ENCODE measurements around the gene CCDC134. TPM values are rescaled to one million over a fixed set of nuclear protein-coding genes. Genes with fewer than 3 reads are reported as not detected.
A peak's percentile ranks its signal among the peaks of the same experiment; 100 is the strongest.

Gene CCDC134
- total and polyA plus RNA-seq, 3 experiments from 2014 or later = 5.5 to 19.9 (median 17.9) TPM

DNA sequence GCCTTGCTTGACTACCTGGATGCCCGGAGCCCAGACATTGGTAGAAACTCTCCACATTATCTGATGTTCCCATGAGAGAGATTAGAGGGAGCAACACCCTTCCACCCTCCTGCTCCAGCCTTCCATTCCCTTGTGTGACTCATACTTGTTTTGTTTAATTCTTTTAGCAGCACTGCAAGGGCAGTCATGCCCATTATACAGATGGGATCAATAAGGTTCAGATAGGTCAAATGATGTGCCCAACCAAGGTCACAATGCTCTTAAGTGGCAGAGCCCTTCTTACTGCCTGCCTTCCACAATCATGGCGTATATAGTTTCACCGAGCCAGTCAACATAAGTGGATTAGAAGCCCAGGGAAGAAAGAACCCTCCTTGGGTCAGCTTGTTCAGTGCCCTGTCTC lies 6.6 kb upstream of the CCDC134 start:
- H3K27me3 ChIP-seq (ENCODE audit: insufficient read depth, low read length, poor library complexity, severe bottlenecking) = no peaks in the 10 kb centered on the region
- H3K9me3 ChIP-seq (ENCODE audit: low read length) = no peaks in the 10 kb centered on the region
- no peak overlapping the region for H3K4me3 Mint-ChIP-seq
- H3K4me1 Mint-ChIP-seq = peaks cover 5 to 19% (median 19%) of the 10 kb centered on the region in 3 donors
- no peaks in the 10 kb centered on the region for H3K9me3 Mint-ChIP-seq
- no peaks in the 10 kb centered on the region for H3K4me1 ChIP-seq (ENCODE audit: insufficient read depth, low read length)
- no peak overlapping the region for H3K4me3 ChIP-seq (ENCODE audit: low read length)
- H3K27ac Mint-ChIP-seq = peak overlapping the region in 3 of 8 donors; percentile 1 to 73 (median 28)
- no peak overlapping the region for H3K27ac ChIP-seq (ENCODE audit: low read depth, low read length)
- no peak for DNase-seq
- peaks cover 20% of the 10 kb centered on the region for H3K36me3 ChIP-seq (ENCODE audit: insufficient read depth, low read length)
- peaks cover 9 to 66% (median 25%) of the 10 kb centered on the region in 3 donors for H3K36me3 Mint-ChIP-seq
- ChIA-PET CTCF (interaction anchor here (1.7 to 2.6 kb wide), 2 partner anchors 12 to 13 kb away, joined by 4 to 8 read pairs; no protein-coding TSS in a partner anchor), POLR2A (no interaction called here)
- H3K27me3 Mint-ChIP-seq = no peaks in the 10 kb centered on the region

DNA sequence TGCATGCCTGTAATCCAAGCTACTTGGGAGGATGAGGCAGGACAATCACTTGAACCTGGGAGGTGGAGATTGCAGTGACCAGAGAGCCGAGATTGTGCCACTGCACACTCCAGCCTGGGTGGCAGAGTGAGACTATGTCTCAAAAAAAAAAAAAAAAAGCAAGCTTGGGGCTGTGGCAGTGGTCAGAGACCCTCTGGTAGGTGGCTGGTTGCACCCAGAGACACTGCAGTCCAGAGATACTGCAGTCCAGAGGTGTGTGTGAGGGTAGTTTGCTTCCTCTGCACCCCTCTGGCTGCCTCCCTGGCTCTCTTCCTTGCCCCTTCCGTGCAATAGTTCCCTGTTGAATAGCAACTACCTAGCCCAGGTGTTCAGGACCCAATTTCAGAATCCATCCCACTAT lies 1.7 kb upstream of the CCDC134 start:
- no peak overlapping the region for H3K4me3 ChIP-seq (ENCODE audit: low read length)
- peaks cover 29% of the 10 kb centered on the region for H3K4me1 ChIP-seq (ENCODE audit: insufficient read depth, low read length)
- no peak for DNase-seq
- Mint-ChIP-seq H3K4me1 (peaks cover 26 to 42% (median 34%) of the 10 kb centered on the region in 3 donors), H3K27ac (peak overlapping the region in 7 of 8 donors; percentile 88 to 99 (median 97)), H3K4me3 (peak overlapping the region in 6 of 7 donors; percentile 65 to 99 (median 91)), H3K36me3 (peaks cover 3 to 51% (median 9%) of the 10 kb centered on the region in 3 donors), H3K9me3 (no peaks in the 10 kb centered on the region), H3K27me3 (no peaks in the 10 kb centered on the region)
- ChIA-PET POLR2A (interaction anchor here (2.5 to 6.5 kb wide), 5 partner anchors 10 to 110 kb away, joined by 11 to 153 read pairs (median 24); partner anchors contain the start of genes SNU13 and SREBF2), CTCF (interaction anchor here (1.2 to 4.2 kb wide), 11 partner anchors 10 to 142 kb away, joined by 3 to 62 read pairs (median 8); no protein-coding TSS in a partner anchor)
- H3K9me3 ChIP-seq (ENCODE audit: low read length) = no peaks in the 10 kb centered on the region
- H3K27ac ChIP-seq (ENCODE audit: low read depth, low read length) = no peak overlapping the region
- H3K36me3 ChIP-seq (ENCODE audit: insufficient read depth, low read length) = peaks cover 15% of the 10 kb centered on the region
- H3K27me3 ChIP-seq (ENCODE audit: insufficient read depth, low read length, poor library complexity, severe bottlenecking) = no peaks in the 10 kb centered on the region

DNA sequence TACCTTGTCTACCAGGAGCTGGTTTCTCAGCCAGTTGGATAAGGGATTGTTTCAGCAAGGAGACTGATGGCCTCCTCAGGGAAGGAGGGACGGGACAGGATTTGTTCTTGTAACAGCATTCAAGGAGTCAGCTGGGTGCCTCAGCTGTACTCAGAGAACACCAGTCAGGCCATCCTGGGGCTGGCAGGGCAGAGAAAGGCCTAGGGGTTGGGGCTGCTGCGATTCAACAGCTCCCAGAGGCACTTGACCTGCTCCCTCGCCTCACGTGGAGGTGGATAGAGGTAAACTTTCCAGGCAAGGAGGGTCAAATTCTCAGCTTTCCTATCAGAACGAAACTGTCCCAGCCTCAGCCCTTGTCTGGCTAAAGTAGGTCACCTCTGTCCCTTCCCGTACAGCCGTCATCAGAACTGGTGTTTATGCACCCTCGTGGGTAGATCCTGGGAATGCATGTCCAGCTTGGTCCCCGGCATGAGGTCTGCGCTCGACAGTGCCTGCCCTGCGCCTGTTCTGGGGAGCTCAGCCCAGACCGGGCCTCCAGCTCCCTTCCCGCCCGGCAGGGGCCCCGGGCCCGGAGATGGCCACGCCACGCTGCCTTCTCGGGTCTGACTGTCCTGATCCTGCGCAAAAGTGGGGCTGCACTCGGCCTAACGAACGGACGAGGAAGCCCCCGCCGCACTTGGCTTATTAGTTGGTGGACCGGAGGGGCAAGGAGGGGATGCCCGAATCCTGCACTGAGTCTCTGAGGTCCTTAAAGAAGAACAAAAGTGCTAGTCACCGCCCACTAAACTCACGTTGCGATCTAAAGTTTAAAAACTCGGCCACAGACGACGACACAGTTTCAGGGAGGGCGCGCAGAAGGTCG lies 762 bp upstream of the CCDC134 start:
- peaks cover 32% of the 10 kb centered on the region for H3K4me1 ChIP-seq (ENCODE audit: insufficient read depth, low read length)
- peak overlapping the region; percentile 89 to 100 (median 98) for H3K27ac Mint-ChIP-seq
- peak in 3 of 5 donors; percentile 5 to 35 (median 23) for DNase-seq
- H3K4me3 Mint-ChIP-seq = peak overlapping the region; percentile 87 to 99 (median 94)
- CTCF ChIA-PET = interaction anchor here (0.8 to 4.2 kb wide), 16 partner anchors 9 to 143 kb away, joined by 3 to 62 read pairs (median 6); partner anchors contain the start of gene SREBF2
- H3K27ac ChIP-seq (ENCODE audit: low read depth, low read length) = peak overlapping the region; percentile 96
- H3K9me3 Mint-ChIP-seq = no peaks in the 10 kb centered on the region
- H3K4me3 ChIP-seq (ENCODE audit: low read length) = peak overlapping the region; percentile 96
- POLR2A ChIA-PET = interaction anchor here (0.7 to 6.5 kb wide), 22 partner anchors 7 to 815 kb away, joined by 3 to 153 read pairs (median 5); partner anchors contain the start of genes CENPM, POLDIP3, SNU13 and SREBF2
- H3K27me3 Mint-ChIP-seq = no peaks in the 10 kb centered on the region
- no peaks in the 10 kb centered on the region for H3K27me3 ChIP-seq (ENCODE audit: insufficient read depth, low read length, poor library complexity, severe bottlenecking)
- H3K4me1 Mint-ChIP-seq = peaks cover 28 to 52% (median 44%) of the 10 kb centered on the region in 3 donors
- H3K9me3 ChIP-seq (ENCODE audit: low read length) = no peaks in the 10 kb centered on the region
- H3K36me3 Mint-ChIP-seq = peaks cover 0 to 41% (median 3%) of the 10 kb centered on the region in 3 donors
- peaks cover 6% of the 10 kb centered on the region for H3K36me3 ChIP-seq (ENCODE audit: insufficient read depth, low read length)

DNA sequence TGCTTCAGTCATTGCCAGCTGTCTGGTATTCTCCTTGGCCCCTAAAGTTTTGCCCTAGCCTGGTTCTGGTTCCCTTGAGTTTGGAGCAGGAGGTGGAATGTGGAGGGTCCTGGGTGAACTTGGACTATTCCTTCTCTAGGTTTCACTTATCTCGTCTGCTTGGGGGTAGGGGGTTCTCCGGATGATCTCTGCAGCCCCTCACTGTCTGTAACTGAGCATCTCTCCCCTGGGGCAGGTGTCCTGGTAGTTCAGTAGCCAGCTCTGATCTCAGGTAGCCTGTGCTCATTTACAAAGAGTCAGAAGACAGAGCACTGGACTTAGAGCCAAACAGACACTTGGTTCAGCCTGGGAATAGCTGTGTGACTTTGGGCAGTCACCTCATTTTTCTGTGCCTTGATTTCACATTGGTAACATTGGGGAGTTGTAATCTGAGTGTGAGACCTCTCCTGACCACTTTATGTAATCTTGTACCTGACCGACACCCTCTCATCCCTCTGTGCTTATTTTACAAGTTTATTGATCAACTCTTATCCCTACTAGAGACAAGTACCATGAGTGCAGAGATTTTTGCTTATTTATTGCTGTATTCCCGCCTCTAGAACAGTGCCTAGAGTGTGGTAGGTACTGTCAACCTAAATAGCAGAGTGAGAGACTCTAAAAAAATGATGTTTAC lies 804 bp downstream of the CCDC134 start:
- H3K27me3 ChIP-seq (ENCODE audit: insufficient read depth, low read length, poor library complexity, severe bottlenecking) = no peaks in the 10 kb centered on the region
- no peaks in the 10 kb centered on the region for H3K9me3 Mint-ChIP-seq
- H3K27me3 Mint-ChIP-seq = no peaks in the 10 kb centered on the region
- H3K36me3 ChIP-seq (ENCODE audit: insufficient read depth, low read length) = no peaks in the 10 kb centered on the region
- H3K4me1 Mint-ChIP-seq = peaks cover 28 to 61% (median 44%) of the 10 kb centered on the region in 3 donors
- H3K4me1 ChIP-seq (ENCODE audit: insufficient read depth, low read length) = peaks cover 33% of the 10 kb centered on the region
- peak overlapping the region; percentile 89 to 100 (median 98) for H3K27ac Mint-ChIP-seq
- peak overlapping the region; percentile 87 to 99 (median 94) for H3K4me3 Mint-ChIP-seq
- no peaks in the 10 kb centered on the region for H3K9me3 ChIP-seq (ENCODE audit: low read length)
- H3K4me3 ChIP-seq (ENCODE audit: low read length) = peak overlapping the region; percentile 96
- ChIA-PET POLR2A (interaction anchor here (0.6 to 6.5 kb wide), 23 partner anchors 9 to 814 kb away, joined by 3 to 153 read pairs (median 6); partner anchors contain the start of genes CENPM, POLDIP3, SMDT1 and SNU13), CTCF (interaction anchor here (1.0 to 4.2 kb wide), 8 partner anchors 14 to 139 kb away, joined by 3 to 62 read pairs (median 14); no protein-coding TSS in a partner anchor)
- H3K27ac ChIP-seq (ENCODE audit: low read depth, low read length) = peak overlapping the region; percentile 96
- DNase-seq = peak in 1 of 5 donors; percentile 9
- peaks cover 0 to 29% (median 0%) of the 10 kb centered on the region in 3 donors for H3K36me3 Mint-ChIP-seq

DNA sequence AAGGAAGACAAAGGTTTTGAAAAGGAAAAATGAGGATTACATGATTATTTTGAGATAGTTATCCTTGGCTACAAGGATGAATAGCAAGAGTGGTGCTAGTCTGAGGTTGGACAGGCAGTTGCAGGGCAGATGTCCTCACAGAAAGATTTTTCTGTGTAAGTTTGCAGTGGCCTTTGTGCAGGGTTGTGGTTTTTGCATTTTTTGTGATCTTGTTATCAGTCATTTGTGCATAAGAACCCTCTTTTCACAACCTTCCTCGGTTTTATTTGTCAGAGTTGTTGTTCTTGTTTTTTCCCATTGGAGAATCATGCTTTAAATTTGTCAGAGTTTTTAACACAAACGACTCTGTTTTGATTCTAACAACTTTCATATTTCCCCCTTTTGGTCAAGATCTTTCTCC lies 1.4 kb downstream of the CCDC134 start:
- H3K36me3 Mint-ChIP-seq = peaks cover 0 to 27% (median 0%) of the 10 kb centered on the region in 3 donors
- no peak overlapping the region for H3K27ac ChIP-seq (ENCODE audit: low read depth, low read length)
- no peaks in the 10 kb centered on the region for H3K9me3 ChIP-seq (ENCODE audit: low read length)
- no peaks in the 10 kb centered on the region for H3K27me3 Mint-ChIP-seq
- no peak for DNase-seq
- peaks cover 28 to 61% (median 44%) of the 10 kb centered on the region in 3 donors for H3K4me1 Mint-ChIP-seq
- POLR2A ChIA-PET = interaction anchor here (6.5 kb wide), 1 partner anchor 21 kb away, joined by 153 read pairs; no protein-coding TSS in a partner anchor
- no peaks in the 10 kb centered on the region for H3K9me3 Mint-ChIP-seq
- H3K27ac Mint-ChIP-seq = peak overlapping the region in 7 of 8 donors; percentile 72 to 99 (median 97)
- peaks cover 33% of the 10 kb centered on the region for H3K4me1 ChIP-seq (ENCODE audit: insufficient read depth, low read length)
- H3K4me3 Mint-ChIP-seq = peak overlapping the region; percentile 87 to 99 (median 94)
- H3K36me3 ChIP-seq (ENCODE audit: insufficient read depth, low read length) = no peaks in the 10 kb centered on the region
- CTCF ChIA-PET = interaction anchor here (1.9 to 4.2 kb wide), 2 partner anchors 20 to 135 kb away, joined by 7 to 62 read pairs; no protein-coding TSS in a partner anchor
- peak overlapping the region; percentile 96 for H3K4me3 ChIP-seq (ENCODE audit: low read length)
- no peaks in the 10 kb centered on the region for H3K27me3 ChIP-seq (ENCODE audit: insufficient read depth, low read length, poor library complexity, severe bottlenecking)

DNA sequence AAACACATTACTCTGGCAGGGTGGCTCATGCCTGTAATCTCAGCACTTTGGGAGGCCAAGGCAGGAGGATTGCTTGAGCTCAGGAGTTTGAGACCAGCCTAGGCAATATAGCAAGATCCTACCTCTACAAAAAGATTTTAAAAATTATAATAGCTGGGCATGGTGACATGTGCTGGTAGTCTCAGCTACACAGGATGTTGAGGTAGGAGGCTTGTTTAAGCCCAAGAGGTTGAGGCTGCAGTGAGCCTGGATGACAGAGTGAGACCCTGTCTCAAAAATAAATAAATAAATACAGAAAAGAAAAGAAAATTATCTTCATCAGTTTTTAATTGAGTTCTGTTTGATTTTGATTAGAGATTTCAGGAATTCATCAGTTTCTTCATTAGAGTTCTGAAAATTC lies 5.2 kb downstream of the CCDC134 start:
- H3K9me3 ChIP-seq (ENCODE audit: low read length) = no peaks in the 10 kb centered on the region
- Mint-ChIP-seq H3K4me3 (no peak overlapping the region), H3K4me1 (peaks cover 18 to 53% (median 30%) of the 10 kb centered on the region in 3 donors), H3K27ac (peak overlapping the region in 2 of 8 donors; percentile 6 to 12), H3K36me3 (peaks cover 0 to 32% (median 6%) of the 10 kb centered on the region in 3 donors), H3K27me3 (no peaks in the 10 kb centered on the region), H3K9me3 (no peaks in the 10 kb centered on the region)
- ChIA-PET POLR2A (no interaction called here), CTCF (interaction anchor here (0.9 to 1.4 kb wide), 5 partner anchors 25 to 139 kb away, joined by 3 to 5 read pairs (median 3); no protein-coding TSS in a partner anchor)
- H3K4me1 ChIP-seq (ENCODE audit: insufficient read depth, low read length) = peaks cover 20% of the 10 kb centered on the region
- no peak for DNase-seq
- H3K36me3 ChIP-seq (ENCODE audit: insufficient read depth, low read length) = peaks cover 12% of the 10 kb centered on the region
- H3K27me3 ChIP-seq (ENCODE audit: insufficient read depth, low read length, poor library complexity, severe bottlenecking) = no peaks in the 10 kb centered on the region
- no peak overlapping the region for H3K27ac ChIP-seq (ENCODE audit: low read depth, low read length)
- no peak overlapping the region for H3K4me3 ChIP-seq (ENCODE audit: low read length)

DNA sequence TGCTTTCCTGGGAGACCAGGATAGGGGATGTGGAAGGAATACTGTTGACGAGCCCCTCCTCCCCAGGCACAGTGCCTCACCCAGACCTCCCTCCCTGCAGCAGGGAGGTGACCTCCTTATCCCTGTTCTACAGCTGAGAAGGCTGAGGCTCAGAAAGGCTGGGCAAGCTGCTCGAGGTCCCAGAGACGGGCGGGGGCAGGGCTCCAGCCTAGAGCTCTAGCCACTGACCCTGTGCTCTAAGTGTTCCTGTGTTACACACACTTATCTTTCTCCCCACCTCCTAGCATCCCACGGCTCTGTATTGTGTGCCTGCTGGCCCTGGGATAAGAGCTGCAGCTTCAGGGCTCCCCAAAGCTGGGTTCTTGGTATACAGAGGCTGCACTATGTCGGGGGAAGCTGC lies 7.9 kb downstream of the CCDC134 start:
- peaks cover 4% of the 10 kb centered on the region for H3K4me1 ChIP-seq (ENCODE audit: insufficient read depth, low read length)
- H3K36me3 Mint-ChIP-seq = peaks cover 0 to 42% (median 6%) of the 10 kb centered on the region in 3 donors
- POLR2A ChIA-PET = interaction anchor here (1.0 kb wide), 1 partner anchor 8 kb away, joined by 4 read pairs; the partner anchor contains the start of gene CCDC134

More for the DNA sequence above, 7.9 kb downstream of the CCDC134 start:
- no peak overlapping the region for H3K4me3 Mint-ChIP-seq
- H3K27me3 ChIP-seq (ENCODE audit: insufficient read depth, low read length, poor library complexity, severe bottlenecking) = no peaks in the 10 kb centered on the region
- CTCF ChIA-PET = interaction anchor here (0.9 to 1.6 kb wide), 2 partner anchors 9 to 132 kb away, joined by 3 to 4 read pairs; no protein-coding TSS in a partner anchor
- peaks cover 2 to 28% (median 10%) of the 10 kb centered on the region in 3 donors for H3K4me1 Mint-ChIP-seq
- peaks cover 22% of the 10 kb centered on the region for H3K36me3 ChIP-seq (ENCODE audit: insufficient read depth, low read length)
- H3K4me3 ChIP-seq (ENCODE audit: low read length) = no peak overlapping the region
- no peak overlapping the region for H3K27ac ChIP-seq (ENCODE audit: low read depth, low read length)
- H3K9me3 Mint-ChIP-seq = no peaks in the 10 kb centered on the region
- DNase-seq = no peak
- no peaks in the 10 kb centered on the region for H3K27me3 Mint-ChIP-seq
- no peaks in the 10 kb centered on the region for H3K9me3 ChIP-seq (ENCODE audit: low read length)
- H3K27ac Mint-ChIP-seq = peak overlapping the region in 1 of 8 donors; percentile 87
